NCI-H2081 (cell line): ENCODE results near the gene HPN.

ENCODE experiments used
- DNase-seq, 2 experiments: peaks; one replicate each; lab custom pipeline; 2025; lab: John Stamatoyannopoulos, UW

HPN gene

GRCh38 chr19:35104361-35104760, 62.8 kb downstream of the HPN start:
- DNase-seq, result no peak

GRCh38 chr19:35105047-35105410, 63.5 kb downstream of the HPN start:
- no peak for DNase-seq

GRCh38 chr19:35105411-35106290, 64.1 kb downstream of the HPN start:
- no peak for DNase-seq

- DNase-seq, result no peak
These were observed 64.7 kb downstream of the HPN start for GRCh38 chr19:35106291-35106583.

GRCh38 chr19:35106898-35107541, 65.5 kb downstream of the HPN start:
- DNase-seq, result no peak

GRCh38 chr19:35107545-35107944, 66.0 kb downstream of the HPN start:
- DNase-seq, result no peak

- no peak for DNase-seq
These were observed 67.2 kb downstream of the HPN start for GRCh38 chr19:35108730-35109129.

- DNase-seq, result no peak
These were observed 68.0 kb downstream of the HPN start for GRCh38 chr19:35109395-35110112.

- DNase-seq, result no peak
These were observed 69.5 kb downstream of the HPN start for GRCh38 chr19:35110974-35111373.

GRCh38 chr19:35112995-35113688, 71.6 kb downstream of the HPN start:
- DNase-seq, result no peak

GRCh38 chr19:35114353-35115176, 73.0 kb downstream of the HPN start:
- DNase-seq, result peak; percentile 18 to 27

GRCh38 chr19:35115177-35115951, 73.8 kb downstream of the HPN start, which contains the start of gene FXYD3:
FXYD3 (plus strand) TSS chr19:35115823; CDS start chr19:35119377, 3,554 bp downstream.
- DNase-seq, result no peak
